Posterior vena cava (tissue), 2 donors: ENCODE data around the gene CLSTN3. TPM values are rescaled to one million over a fixed set of nuclear protein-coding genes. Genes with fewer than 3 reads are reported as not detected.

Experiments
- DNase-seq: peaks from one replicate; pipeline ENCODE4 v3.0.0-alpha.2; 2020; ENCODE audit warnings: low spot score
- intact Hi-C, 2 donors: fragments of 100-400 bp; cut with DNase I; formaldehyde crosslinking; loops; one replicate each; pipeline versions ENCODE4 v1.14.1 to v1.14.2; 2022 to 2023
- total RNA-seq, 2 donors: library from RNA; stranded (reverse); fragmentation: NEBNext Ultra II Directional; extraction: Animal tissue kit (Norgen Biotek cat#: 25700); gene quantifications; one replicate each; pipeline ENCODE4 v1.2.1, GENCODE V29; 2021
- donor health status: DM: yes; HTN: yes; CAD: no.
- donor health status: DM: yes; HTN: yes; CAD: no.

CLSTN3 gene
- total RNA-seq, 2 donors from 2014 or later, result 31.0 to 31.7 TPM

GRCh38 chr12:7118881-7119280, 11.3 kb upstream of the CLSTN3 start:
- no peak for DNase-seq
- intact Hi-C loops, result loop anchor here (10.0 kb wide), 2 partner anchors 64 to 164 kb away; partner anchors contain the start of gene PTPN6 (in 1 of the 2)

GRCh38 chr12:7120166-7120565, 10.0 kb upstream of the CLSTN3 start:
- intact Hi-C loops, result no loop called here
- no peak for DNase-seq

- DNase-seq, result no peak
- intact Hi-C loops, result no loop called here
Observed at GRCh38 chr12:7121324-7121723, 8.8 kb upstream of the CLSTN3 start.

- DNase-seq, result no peak
- intact Hi-C loops, result no loop called here
Observed at GRCh38 chr12:7122811-7123769, 7.1 kb upstream of the CLSTN3 start.

GRCh38 chr12:7123806-7124522, 6.2 kb upstream of the CLSTN3 start:
- intact Hi-C loops, result no loop called here
- DNase-seq, result no peak

- no peak for DNase-seq
Observed at GRCh38 chr12:7125632-7126227, 4.4 kb upstream of the CLSTN3 start.

GRCh38 chr12:7127916-7128626, 2.1 kb upstream of the CLSTN3 start:
- intact Hi-C loops, result no loop called here
- DNase-seq, result no peak

More at GRCh38 chr12:7125632-7126227, 4.4 kb upstream of the CLSTN3 start:
- intact Hi-C loops, result no loop called here

- intact Hi-C loops, result no loop called here
- DNase-seq, result no peak
Observed at GRCh38 chr12:7128681-7129286, 1.4 kb upstream of the CLSTN3 start, which contains the start of gene RBP5. TSS of gene RBP5 (minus strand) at chr12:7128889. CDS start at chr12:7128775, 114 bp downstream.

GRCh38 chr12:7129287-7129871, 792 bp upstream of the CLSTN3 start:
- DNase-seq, result no peak
- intact Hi-C loops, result no loop called here

GRCh38 chr12:7130701-7131501, 730 bp downstream of the CLSTN3 start:
- intact Hi-C loops, result no loop called here
- DNase-seq, result no peak

- intact Hi-C loops, result no loop called here
- no peak for DNase-seq
Observed at GRCh38 chr12:7131502-7131866, 1.3 kb downstream of the CLSTN3 start.

GRCh38 chr12:7134396-7135166, 4.4 kb downstream of the CLSTN3 start:
- DNase-seq, result no peak
- intact Hi-C loops, result no loop called here

GRCh38 chr12:7136071-7136470, 5.9 kb downstream of the CLSTN3 start:
- intact Hi-C loops, result no loop called here
- no peak for DNase-seq

GRCh38 chr12:7136676-7137075, 6.5 kb downstream of the CLSTN3 start:
- intact Hi-C loops, result no loop called here
- DNase-seq, result no peak

- intact Hi-C loops, result no loop called here
- no peak for DNase-seq
Observed at GRCh38 chr12:7137908-7138307, 7.7 kb downstream of the CLSTN3 start.

GRCh38 chr12:7139200-7139599, 9.0 kb downstream of the CLSTN3 start:
- DNase-seq, result no peak

GRCh38 chr12:7141351-7142005, 11.3 kb downstream of the CLSTN3 start:
- intact Hi-C loops, result no loop called here
- no peak for DNase-seq

More at GRCh38 chr12:7139200-7139599, 9.0 kb downstream of the CLSTN3 start:
- intact Hi-C loops, result no loop called here
